HG02885 (cell line): ENCODE data around the gene RETREG2.

Source experiments
- ATAC-seq: cut with Tn5 transposase; IDR thresholded peaks from one replicate; pipeline ENCODE4 v1.9.1; 2021; ENCODE audit warnings: mild to moderate bottlenecking; ENCODE audit not compliant: unreplicated experiment, poor library complexity

RETREG2 gene

GRCh38 chr2:219177552-219178376, at the start of gene RETREG2:
Gene RETREG2, plus strand, starts transcription at chr2:219178275. Its CDS starts 78 bp downstream, at chr2:219178353.
- peak; percentile 47 for ATAC-seq

- ATAC-seq, result no peak
Observed at GRCh38 chr2:219128396-219128795, 49.7 kb upstream of the RETREG2 start.

- no peak for ATAC-seq
Observed at GRCh38 chr2:219129589-219129988, 48.5 kb upstream of the RETREG2 start.

GRCh38 chr2:219131327-219131726, 46.7 kb upstream of the RETREG2 start:
- no peak for ATAC-seq

- no peak for ATAC-seq
Observed at GRCh38 chr2:219131744-219132143, 46.3 kb upstream of the RETREG2 start.

GRCh38 chr2:219133976-219134375, 44.1 kb upstream of the RETREG2 start:
- ATAC-seq, result no peak

GRCh38 chr2:219140722-219141121, 37.4 kb upstream of the RETREG2 start:
- no peak for ATAC-seq

GRCh38 chr2:219142329-219142728, 35.7 kb upstream of the RETREG2 start:
- no peak for ATAC-seq

GRCh38 chr2:219149667-219150066, 28.4 kb upstream of the RETREG2 start:
- no peak for ATAC-seq

GRCh38 chr2:219155054-219155644, 22.9 kb upstream of the RETREG2 start:
- no peak for ATAC-seq

GRCh38 chr2:219157396-219157795, 20.7 kb upstream of the RETREG2 start:
- no peak for ATAC-seq

GRCh38 chr2:219158025-219158424, 20.1 kb upstream of the RETREG2 start:
- no peak for ATAC-seq

- ATAC-seq, result no peak
Observed at GRCh38 chr2:219158586-219158985, 19.5 kb upstream of the RETREG2 start.

GRCh38 chr2:219159771-219160185, 18.3 kb upstream of the RETREG2 start:
- ATAC-seq, result peak; percentile 1

GRCh38 chr2:219160186-219161017, 17.7 kb upstream of the RETREG2 start, which contains the start of gene NHEJ1:
Gene NHEJ1, minus strand, starts transcription at chr2:219160815. Its CDS starts 2,453 bp downstream, at chr2:219158362.
- ATAC-seq, result peak; percentile 86

GRCh38 chr2:219161097-219161496, 17.0 kb upstream of the RETREG2 start:
- ATAC-seq, result no peak

- no peak for ATAC-seq
Observed at GRCh38 chr2:219163156-219163555, 14.9 kb upstream of the RETREG2 start.

GRCh38 chr2:219165058-219165911, 12.8 kb upstream of the RETREG2 start:
- ATAC-seq, result no peak

GRCh38 chr2:219167997-219168396, 10.1 kb upstream of the RETREG2 start:
- ATAC-seq, result no peak

- ATAC-seq, result no peak
Observed at GRCh38 chr2:219168526-219168925, 9.5 kb upstream of the RETREG2 start.
